ENCODE measurements around the gene ZNF823. TPM values are rescaled to one million over a fixed set of nuclear protein-coding genes. Genes with fewer than 3 reads are reported as not detected.

Gene ZNF823
- total and polyA plus RNA-seq, 2 of the 13 experiments (the other 11 are each of a cell fraction or from before 2014, with no cell fraction given): 5.7 to 11.7 TPM

DNA sequence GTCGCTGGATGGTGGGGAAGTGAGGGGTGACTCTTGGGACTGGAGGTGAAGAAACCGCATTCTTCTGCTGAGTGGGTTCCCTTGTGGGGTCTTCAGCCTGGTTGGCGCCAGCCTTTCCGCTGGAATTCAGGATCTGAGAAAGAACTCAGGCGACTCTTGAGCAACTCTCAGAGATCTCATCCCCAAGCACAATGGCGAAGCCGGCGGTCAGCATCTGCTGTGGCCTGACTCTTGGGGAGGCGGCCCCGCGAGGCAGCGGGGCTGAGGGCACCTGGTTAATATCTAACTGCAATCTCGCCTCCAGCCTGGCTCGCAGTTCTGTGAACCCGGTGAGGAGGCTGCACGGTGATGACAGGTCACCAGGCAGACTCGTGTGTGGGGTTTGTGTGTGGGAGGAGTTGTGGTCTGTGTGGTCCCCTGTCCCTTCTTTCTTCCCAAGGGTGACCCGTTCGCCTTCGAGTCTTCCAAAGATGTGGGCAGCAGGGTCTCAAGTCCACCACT, 28.9 kb upstream of the ZNF823 start (continued):
- no peak for TF ChIP-seq REL (CRISPR knock-in tag; conservative IDR thresholded peaks at IDR 0.05)
- no peak for TF ChIP-seq ZSCAN9 (CRISPR knock-in tag; IDR thresholded peaks at IDR 0.05; ENCODE audit: borderline replicate concordance)
- no peak for TF ChIP-seq ADNP (CRISPR knock-in tag; IDR thresholded peaks at IDR 0.05)
- TF ChIP-seq ZNF143 (CRISPR knock-in tag; IDR thresholded peaks at IDR 0.05): no peak
- TF ChIP-seq ZSCAN12 (CRISPR knock-in tag; IDR thresholded peaks at IDR 0.05): 0 out of 2 replicates have a peak, but pooled peaks have one; percentile 7
- TF ChIP-seq, protein P1, sequence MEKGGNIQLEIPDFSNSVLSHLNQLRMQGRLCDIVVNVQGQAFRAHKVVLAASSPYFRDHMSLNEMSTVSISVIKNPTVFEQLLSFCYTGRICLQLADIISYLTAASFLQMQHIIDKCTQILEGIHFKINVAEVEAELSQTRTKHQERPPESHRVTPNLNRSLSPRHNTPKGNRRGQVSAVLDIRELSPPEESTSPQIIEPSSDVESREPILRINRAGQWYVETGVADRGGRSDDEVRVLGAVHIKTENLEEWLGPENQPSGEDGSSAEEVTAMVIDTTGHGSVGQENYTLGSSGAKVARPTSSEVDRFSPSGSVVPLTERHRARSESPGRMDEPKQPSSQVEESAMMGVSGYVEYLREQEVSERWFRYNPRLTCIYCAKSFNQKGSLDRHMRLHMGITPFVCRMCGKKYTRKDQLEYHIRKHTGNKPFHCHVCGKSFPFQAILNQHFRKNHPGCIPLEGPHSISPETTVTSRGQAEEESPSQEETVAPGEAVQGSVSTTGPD (CRISPR knock-in tag; IDR thresholded peaks at IDR 0.05): no peak
- no peak for TF ChIP-seq ZNF562 (CRISPR knock-in tag; IDR thresholded peaks at IDR 0.05; ENCODE audit: borderline replicate concordance)
- TF ChIP-seq HCFC1 (IDR thresholded peaks at IDR 0.05; ENCODE audit: low read depth, low read length): no peak
- TF ChIP-seq ZNF501 (CRISPR knock-in tag; IDR thresholded peaks at IDR 0.05): no peak
- TF ChIP-seq TAF1 (CRISPR knock-in tag; IDR thresholded peaks at IDR 0.05): no peak
- TF ChIP-seq TP53 (CRISPR knock-in tag; conservative IDR thresholded peaks at IDR 0.05): no peak
- no peak for TF ChIP-seq JUND (CRISPR knock-in tag; IDR thresholded peaks at IDR 0.05)
- TF ChIP-seq, protein P2, sequence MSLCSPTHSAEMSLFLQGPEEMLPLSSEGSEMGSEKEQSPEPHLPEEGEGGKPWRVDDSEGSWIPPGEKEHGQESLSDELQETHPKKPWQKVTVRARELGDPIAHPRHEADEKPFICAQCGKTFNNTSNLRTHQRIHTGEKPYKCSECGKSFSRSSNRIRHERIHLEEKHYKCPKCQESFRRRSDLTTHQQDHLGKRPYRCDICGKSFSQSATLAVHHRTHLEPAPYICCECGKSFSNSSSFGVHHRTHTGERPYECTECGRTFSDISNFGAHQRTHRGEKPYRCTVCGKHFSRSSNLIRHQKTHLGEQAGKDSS (CRISPR knock-in tag; IDR thresholded peaks at IDR 0.05; ENCODE audit: borderline replicate concordance, low read depth): no peak
- no peak for TF ChIP-seq CENPT (CRISPR knock-in tag; IDR thresholded peaks at IDR 0.05; ENCODE audit: low read depth)
- TF ChIP-seq, protein P3, sequence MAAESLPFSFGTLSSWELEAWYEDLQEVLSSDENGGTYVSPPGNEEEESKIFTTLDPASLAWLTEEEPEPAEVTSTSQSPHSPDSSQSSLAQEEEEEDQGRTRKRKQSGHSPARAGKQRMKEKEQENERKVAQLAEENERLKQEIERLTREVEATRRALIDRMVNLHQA (CRISPR knock-in tag; IDR thresholded peaks at IDR 0.05): no peak
- no peak for TF ChIP-seq BRCA1 (CRISPR knock-in tag; IDR thresholded peaks at IDR 0.05)
- no peak for TF ChIP-seq ZNF589 (CRISPR knock-in tag; conservative IDR thresholded peaks at IDR 0.05)
- TF ChIP-seq, protein P4, sequence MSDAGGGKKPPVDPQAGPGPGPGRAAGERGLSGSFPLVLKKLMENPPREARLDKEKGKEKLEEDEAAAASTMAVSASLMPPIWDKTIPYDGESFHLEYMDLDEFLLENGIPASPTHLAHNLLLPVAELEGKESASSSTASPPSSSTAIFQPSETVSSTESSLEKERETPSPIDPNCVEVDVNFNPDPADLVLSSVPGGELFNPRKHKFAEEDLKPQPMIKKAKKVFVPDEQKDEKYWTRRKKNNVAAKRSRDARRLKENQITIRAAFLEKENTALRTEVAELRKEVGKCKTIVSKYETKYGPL (CRISPR knock-in tag; IDR thresholded peaks at IDR 0.05): no peak
- no peak for TF ChIP-seq PHB2 (IDR thresholded peaks at IDR 0.05; ENCODE audit: partially characterized antibody)
- TF ChIP-seq ZBTB8A (CRISPR knock-in tag; IDR thresholded peaks at IDR 0.05; ENCODE audit: borderline replicate concordance, low read depth): no peak
- TF ChIP-seq ZNF101 (CRISPR knock-in tag; IDR thresholded peaks at IDR 0.05; ENCODE audit: borderline replicate concordance, low read depth): no peak
- no peak for TF ChIP-seq ZNF709 (CRISPR knock-in tag; IDR thresholded peaks at IDR 0.05)
- no peak for TF ChIP-seq SCMH1 (CRISPR knock-in tag; IDR thresholded peaks at IDR 0.05; ENCODE audit: borderline replicate concordance)
- TF ChIP-seq ZNF766 (CRISPR knock-in tag; IDR thresholded peaks at IDR 0.05; ENCODE audit: borderline replicate concordance): no peak
- TF ChIP-seq CREB1 (IDR thresholded peaks at IDR 0.05): no peak
- no peak for TF ChIP-seq CREB1 (CRISPR knock-in tag; IDR thresholded peaks at IDR 0.05)
- peak; percentile 78; the same call in 1 of the 2 replicates for TF ChIP-seq TGIF2 (CRISPR knock-in tag; IDR thresholded peaks at IDR 0.05)
- TF ChIP-seq, protein P5, sequence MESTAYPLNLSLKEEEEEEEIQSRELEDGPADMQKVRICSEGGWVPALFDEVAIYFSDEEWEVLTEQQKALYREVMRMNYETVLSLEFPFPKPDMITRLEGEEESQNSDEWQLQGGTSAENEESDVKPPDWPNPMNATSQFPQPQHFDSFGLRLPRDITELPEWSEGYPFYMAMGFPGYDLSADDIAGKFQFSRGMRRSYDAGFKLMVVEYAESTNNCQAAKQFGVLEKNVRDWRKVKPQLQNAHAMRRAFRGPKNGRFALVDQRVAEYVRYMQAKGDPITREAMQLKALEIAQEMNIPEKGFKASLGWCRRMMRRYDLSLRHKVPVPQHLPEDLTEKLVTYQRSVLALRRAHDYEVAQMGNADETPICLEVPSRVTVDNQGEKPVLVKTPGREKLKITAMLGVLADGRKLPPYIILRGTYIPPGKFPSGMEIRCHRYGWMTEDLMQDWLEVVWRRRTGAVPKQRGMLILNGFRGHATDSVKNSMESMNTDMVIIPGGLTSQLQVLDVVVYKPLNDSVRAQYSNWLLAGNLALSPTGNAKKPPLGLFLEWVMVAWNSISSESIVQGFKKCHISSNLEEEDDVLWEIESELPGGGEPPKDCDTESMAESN (CRISPR knock-in tag; conservative IDR thresholded peaks at IDR 0.05): no peak
- TF ChIP-seq ZNF350 (CRISPR knock-in tag; IDR thresholded peaks at IDR 0.05; ENCODE audit: borderline replicate concordance, low read depth): no peak
